ENCODE results near the gene DNAJB6. TPM values are rescaled to one million over a fixed set of nuclear protein-coding genes. Genes with fewer than 3 reads are reported as not detected.

DNAJB6 gene
- total RNA-seq, 1 experiment from 2014 or later, result 288 TPM

- POLR2A ChIA-PET, result no interaction called here
- CTCF ChIA-PET, result no interaction called here
- Mint-ChIP-seq H3K27me3 (ENCODE audit: low read depth) (no peaks in the 10 kb centered on the region), H3K4me1 (peaks cover 37% of the 10 kb centered on the region), H3K9me3 (no peaks in the 10 kb centered on the region), H3K4me3 (no peak overlapping the region), H3K27ac (peak overlapping the region; percentile 84), H3K36me3 (peaks cover 33% of the 10 kb centered on the region)
- ATAC-seq, result no peak
- DNase-seq (ENCODE audit: low spot score), result no peak
- TF ChIP-seq GABPB1 (CRISPR knock-in tag; IDR thresholded peaks at IDR 0.05), result no peak
- no peak for TF ChIP-seq E2F4 (CRISPR knock-in tag; IDR thresholded peaks at IDR 0.05; ENCODE audit: borderline replicate concordance, low read depth)
- TF ChIP-seq TEAD1 (CRISPR knock-in tag; IDR thresholded peaks at IDR 0.05), result no peak
Observed at GRCh38 chr7:157408258-157409101, 71.7 kb downstream of the DNAJB6 start.

GRCh38 chr7:157409149-157409752 is 72.4 kb downstream of the DNAJB6 start:
- Mint-ChIP-seq H3K4me1 (peaks cover 40% of the 10 kb centered on the region), H3K9me3 (no peaks in the 10 kb centered on the region), H3K36me3 (peaks cover 32% of the 10 kb centered on the region), H3K27me3 (ENCODE audit: low read depth) (no peaks in the 10 kb centered on the region), H3K4me3 (no peak overlapping the region), H3K27ac (peak overlapping the region; percentile 84; the same call in 1 of the 2 replicates)
- POLR2A ChIA-PET, result no interaction called here
- ATAC-seq (no peak), DNase-seq (ENCODE audit: low spot score) (no peak)
- TF ChIP-seq HMGXB4 (CRISPR knock-in tag; IDR thresholded peaks at IDR 0.05) (no peak), JUN (CRISPR knock-in tag; IDR thresholded peaks at IDR 0.05) (no peak), ATF6 (CRISPR knock-in tag; IDR thresholded peaks at IDR 0.05) (no peak), SP1 (CRISPR knock-in tag; conservative IDR thresholded peaks at IDR 0.05) (no peak)
- CTCF ChIA-PET, result no interaction called here

- TF ChIP-seq ESRRA (CRISPR knock-in tag; IDR thresholded peaks at IDR 0.05; ENCODE audit: borderline replicate concordance), result 0 out of 2 replicates have a peak, but pooled peaks have one; percentile 0
- TF ChIP-seq E2F4 (CRISPR knock-in tag; IDR thresholded peaks at IDR 0.05; ENCODE audit: borderline replicate concordance, low read depth), result no peak
- Mint-ChIP-seq H3K4me3 (no peak overlapping the region), H3K36me3 (peaks cover 35% of the 10 kb centered on the region), H3K27me3 (ENCODE audit: low read depth) (no peaks in the 10 kb centered on the region), H3K9me3 (no peaks in the 10 kb centered on the region), H3K27ac (peak overlapping the region; percentile 85), H3K4me1 (peaks cover 44% of the 10 kb centered on the region)
- CTCF ChIA-PET, result no interaction called here
- no peak for DNase-seq (ENCODE audit: low spot score)
- POLR2A ChIA-PET, result no interaction called here
- no peak for ATAC-seq
Observed at GRCh38 chr7:157409753-157410727, 73.2 kb downstream of the DNAJB6 start.

Measured in WTC11 (cell line).